Measurements from ENCODE around the gene ZFP1.

DNA sequence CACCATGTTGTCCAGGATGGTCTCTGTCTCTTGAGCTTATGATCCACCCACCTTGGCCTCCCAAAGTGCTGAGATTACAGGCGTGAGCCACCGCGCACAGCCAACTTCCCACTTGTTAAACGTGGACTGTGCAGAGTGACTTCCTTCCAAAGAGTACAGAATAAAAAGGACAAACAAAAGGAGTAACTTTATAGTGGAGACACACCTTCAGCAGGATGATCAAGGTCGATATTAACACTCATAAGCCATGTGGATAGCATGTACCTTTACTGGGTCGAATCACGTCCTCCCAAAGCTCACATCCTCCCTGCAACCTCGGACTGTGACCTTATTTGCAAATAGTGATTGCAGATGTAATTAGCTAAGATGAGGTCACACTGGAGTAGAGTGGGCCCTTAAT lies 10.1 kb upstream of the ZFP1 start:
- TF ChIP-seq, protein P1, sequence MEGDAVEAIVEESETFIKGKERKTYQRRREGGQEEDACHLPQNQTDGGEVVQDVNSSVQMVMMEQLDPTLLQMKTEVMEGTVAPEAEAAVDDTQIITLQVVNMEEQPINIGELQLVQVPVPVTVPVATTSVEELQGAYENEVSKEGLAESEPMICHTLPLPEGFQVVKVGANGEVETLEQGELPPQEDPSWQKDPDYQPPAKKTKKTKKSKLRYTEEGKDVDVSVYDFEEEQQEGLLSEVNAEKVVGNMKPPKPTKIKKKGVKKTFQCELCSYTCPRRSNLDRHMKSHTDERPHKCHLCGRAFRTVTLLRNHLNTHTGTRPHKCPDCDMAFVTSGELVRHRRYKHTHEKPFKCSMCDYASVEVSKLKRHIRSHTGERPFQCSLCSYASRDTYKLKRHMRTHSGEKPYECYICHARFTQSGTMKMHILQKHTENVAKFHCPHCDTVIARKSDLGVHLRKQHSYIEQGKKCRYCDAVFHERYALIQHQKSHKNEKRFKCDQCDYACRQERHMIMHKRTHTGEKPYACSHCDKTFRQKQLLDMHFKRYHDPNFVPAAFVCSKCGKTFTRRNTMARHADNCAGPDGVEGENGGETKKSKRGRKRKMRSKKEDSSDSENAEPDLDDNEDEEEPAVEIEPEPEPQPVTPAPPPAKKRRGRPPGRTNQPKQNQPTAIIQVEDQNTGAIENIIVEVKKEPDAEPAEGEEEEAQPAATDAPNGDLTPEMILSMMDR (IDR thresholded peaks at IDR 0.05; ENCODE audit: poor library complexity): no peak
- TF ChIP-seq EZH2 (IDR thresholded peaks at IDR 0.05; ENCODE audit: borderline replicate concordance): no peak
- TF ChIP-seq EZH2phosphoT487 (IDR thresholded peaks at IDR 0.05; ENCODE audit: low read depth, severe bottlenecking, unreplicated experiment): no peak
